Measurements from ENCODE around the gene SLC12A5.

Gene SLC12A5

GRCh38 chr20:46035253-46035652 is 6.2 kb downstream of the SLC12A5 start:
- no peak for DNase-seq
- Histone ChIP-seq H3F3A (ENCODE audit: insufficient read depth, low read length) (no peaks in the 10 kb centered on the region), H3K9ac (ENCODE audit: low read length) (no peak overlapping the region), H3K27ac (ENCODE audit: low read length) (no peak overlapping the region), H3K9me3 (replicated peaks; ENCODE audit: insufficient read depth, low read length) (no peaks in the 10 kb centered on the region), H4K20me1 (ENCODE audit: insufficient read depth, low read length) (no peaks in the 10 kb centered on the region), H2AFZ (ENCODE audit: low read length) (no peak overlapping the region), H3K36me3 (replicated peaks; ENCODE audit: insufficient read depth, low read length) (no peaks in the 10 kb centered on the region), H3K4me2 (ENCODE audit: low read depth, low read length) (no peak overlapping the region), H3K4me3 (ENCODE audit: low read length) (no peak overlapping the region), H3K4me1 (ENCODE audit: low read length) (no peaks in the 10 kb centered on the region), H3K27me3 (replicated peaks; ENCODE audit: insufficient read depth, low read length) (peaks cover 81% of the 10 kb centered on the region), H3K79me2 (ENCODE audit: low read length) (no peaks in the 10 kb centered on the region), H3K9me2 (replicated peaks; ENCODE audit: insufficient read depth, low read length) (no peaks in the 10 kb centered on the region)
- TF ChIP-seq CTCF (IDR thresholded peaks at IDR 0.05; ENCODE audit: low read length) (no peak), EZH2 (optimal IDR thresholded peaks at IDR 0.05; ENCODE audit: low read depth, low read length) (no peak), EZH2phosphoT487 (IDR thresholded peaks at IDR 0.05; ENCODE audit: low read length) (no peak)

GRCh38 chr20:46035713-46036112 is 6.7 kb downstream of the SLC12A5 start:
- Histone ChIP-seq H3K4me3 (ENCODE audit: low read length) (no peak overlapping the region), H3K9me3 (replicated peaks; ENCODE audit: insufficient read depth, low read length) (no peaks in the 10 kb centered on the region), H3F3A (ENCODE audit: insufficient read depth, low read length) (no peaks in the 10 kb centered on the region), H3K9me2 (replicated peaks; ENCODE audit: insufficient read depth, low read length) (no peaks in the 10 kb centered on the region), H3K9ac (ENCODE audit: low read length) (no peak overlapping the region), H4K20me1 (ENCODE audit: insufficient read depth, low read length) (no peaks in the 10 kb centered on the region), H2AFZ (ENCODE audit: low read length) (no peak overlapping the region), H3K4me2 (ENCODE audit: low read depth, low read length) (no peak overlapping the region), H3K27ac (ENCODE audit: low read length) (no peak overlapping the region), H3K4me1 (ENCODE audit: low read length) (no peaks in the 10 kb centered on the region), H3K27me3 (replicated peaks; ENCODE audit: insufficient read depth, low read length) (peaks cover 76% of the 10 kb centered on the region), H3K36me3 (replicated peaks; ENCODE audit: insufficient read depth, low read length) (no peaks in the 10 kb centered on the region), H3K79me2 (ENCODE audit: low read length) (no peaks in the 10 kb centered on the region)
- TF ChIP-seq EZH2phosphoT487 (IDR thresholded peaks at IDR 0.05; ENCODE audit: low read length) (no peak), EZH2 (optimal IDR thresholded peaks at IDR 0.05; ENCODE audit: low read depth, low read length) (no peak), CTCF (IDR thresholded peaks at IDR 0.05; ENCODE audit: low read length) (no peak)
- DNase-seq: no peak

GRCh38 chr20:46036370-46036769 is 7.4 kb downstream of the SLC12A5 start:
- Histone ChIP-seq H3K4me3 (ENCODE audit: low read length) (no peak overlapping the region), H3K79me2 (ENCODE audit: low read length) (no peaks in the 10 kb centered on the region), H3K36me3 (replicated peaks; ENCODE audit: insufficient read depth, low read length) (no peaks in the 10 kb centered on the region), H3F3A (ENCODE audit: insufficient read depth, low read length) (no peaks in the 10 kb centered on the region), H3K27me3 (replicated peaks; ENCODE audit: insufficient read depth, low read length) (peaks cover 69% of the 10 kb centered on the region), H3K4me2 (ENCODE audit: low read depth, low read length) (no peak overlapping the region), H3K9me3 (replicated peaks; ENCODE audit: insufficient read depth, low read length) (no peaks in the 10 kb centered on the region), H4K20me1 (ENCODE audit: insufficient read depth, low read length) (no peaks in the 10 kb centered on the region), H3K9me2 (replicated peaks; ENCODE audit: insufficient read depth, low read length) (no peaks in the 10 kb centered on the region), H3K9ac (ENCODE audit: low read length) (no peak overlapping the region), H2AFZ (ENCODE audit: low read length) (no peak overlapping the region), H3K27ac (ENCODE audit: low read length) (no peak overlapping the region), H3K4me1 (ENCODE audit: low read length) (no peaks in the 10 kb centered on the region)
- DNase-seq: no peak
- TF ChIP-seq EZH2phosphoT487 (IDR thresholded peaks at IDR 0.05; ENCODE audit: low read length) (no peak), CTCF (IDR thresholded peaks at IDR 0.05; ENCODE audit: low read length) (no peak), EZH2 (optimal IDR thresholded peaks at IDR 0.05; ENCODE audit: low read depth, low read length) (no peak)
